Endothelial cell (in vitro differentiated cells): ENCODE data around the gene TAPT1. TPM values are rescaled to one million over a fixed set of nuclear protein-coding genes. Genes with fewer than 3 reads are reported as not detected.
A peak's percentile ranks its signal among the peaks of the same experiment; 100 is the strongest.

ENCODE experiments used
- DNase-seq: peaks from one replicate; pipeline ENCODE4 v3.0.0; 2021; ENCODE audit warnings: low spot score
- H3K27ac Mint-ChIP-seq: one replicate; pipeline ENCODE4 v1.8.0; 2021; ENCODE audit warnings: mixed read lengths, inconsistent platforms; ENCODE audit not compliant: unreplicated experiment
- H3K27me3 Mint-ChIP-seq: one replicate; pipeline ENCODE4 v1.8.0; 2021; ENCODE audit warnings: mild to moderate bottlenecking, moderate library complexity, mixed read lengths, inconsistent platforms; ENCODE audit not compliant: unreplicated experiment
- H3K36me3 Mint-ChIP-seq: one replicate; pipeline ENCODE4 v1.8.0; 2021; ENCODE audit warnings: mild to moderate bottlenecking, low read depth, mixed read lengths, inconsistent platforms; ENCODE audit not compliant: unreplicated experiment
- H3K4me1 Mint-ChIP-seq: one replicate; pipeline ENCODE4 v1.8.0; 2021; ENCODE audit warnings: mild to moderate bottlenecking, mixed read lengths, inconsistent platforms; ENCODE audit not compliant: unreplicated experiment
- H3K4me3 Mint-ChIP-seq: one replicate; pipeline ENCODE4 v1.8.0; 2021; ENCODE audit warnings: mild to moderate bottlenecking, mixed read lengths, inconsistent platforms; ENCODE audit not compliant: unreplicated experiment
- H3K9me3 Mint-ChIP-seq: one replicate; pipeline ENCODE4 v1.8.0; 2021; ENCODE audit warnings: mixed read lengths, inconsistent platforms; ENCODE audit not compliant: unreplicated experiment
- CTCF ChIP-seq: fragments of 200-600 bp; sonication (generic); IDR thresholded peaks from one replicate; pipeline ENCODE4 v1.5.0; 2021; ENCODE audit warnings: antibody characterized with exemption; ENCODE audit not compliant: unreplicated experiment
- total RNA-seq: library from RNA; stranded (reverse); fragmentation: NEBNext Ultra II Directional; extraction: Animal tissue kit (Norgen Biotek cat#: 25700); gene quantifications from one replicate; pipeline ENCODE4 v1.2.1, GENCODE V29; 2021; ENCODE audit not compliant: unreplicated experiment

Gene TAPT1
- total RNA-seq, 1 donor from 2014 or later, result 18.4 TPM

GRCh38 chr4:16225167-16225862, 956 bp downstream of the TAPT1 start:
- Mint-ChIP-seq H3K27me3 (peaks cover 4% of the 10 kb centered on the region), H3K9me3 (no peaks in the 10 kb centered on the region), H3K4me1 (peaks cover 33% of the 10 kb centered on the region), H3K4me3 (peak overlapping the region; percentile 95), H3K36me3 (no peaks in the 10 kb centered on the region), H3K27ac (peak overlapping the region; percentile 85)
- no peak for TF ChIP-seq CTCF
- DNase-seq, result no peak

DNA sequence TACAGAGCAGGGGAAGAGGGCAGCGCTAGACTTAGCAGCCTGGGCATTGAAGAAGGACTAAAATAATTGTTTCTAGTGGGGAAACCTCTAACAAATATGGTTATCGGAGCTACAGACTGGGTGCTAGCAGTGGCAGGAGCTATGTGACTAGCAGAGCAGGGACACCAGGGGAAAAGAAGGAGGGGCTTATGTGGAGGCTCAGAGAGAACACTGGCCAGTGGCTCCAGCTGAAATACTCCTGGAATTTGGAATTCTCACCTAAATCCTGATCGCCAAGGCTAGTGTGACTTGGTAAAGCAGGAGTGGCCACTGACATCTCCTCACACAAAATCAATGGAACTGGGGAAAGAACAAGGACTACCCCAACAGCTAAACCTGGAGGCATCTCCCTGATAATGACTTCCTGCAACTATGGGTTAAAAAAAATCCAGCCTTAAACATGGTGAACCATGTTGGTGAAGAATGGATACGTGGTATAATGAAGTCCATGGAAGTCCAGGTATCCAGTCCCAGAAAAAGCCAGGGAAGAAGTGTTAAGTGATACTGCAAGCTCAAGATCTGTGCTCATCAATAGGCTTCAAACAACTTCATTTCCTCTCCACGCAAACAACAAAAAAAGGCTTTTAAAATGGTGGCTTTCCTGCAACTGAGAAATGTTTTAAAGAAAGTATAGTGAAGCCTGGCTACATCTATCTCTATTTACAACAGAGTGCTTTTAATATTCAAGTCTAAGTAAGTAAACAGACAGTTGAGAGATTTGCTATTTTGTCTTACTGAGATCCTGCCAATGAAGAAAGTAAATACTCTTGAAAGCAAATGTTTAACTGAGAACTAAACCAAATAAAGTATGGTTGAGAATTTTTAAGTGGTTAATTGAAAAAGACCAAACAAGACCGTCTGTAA, 1.8 kb downstream of the TAPT1 start:
- Mint-ChIP-seq H3K27me3 (peaks cover 4% of the 10 kb centered on the region), H3K4me3 (peak overlapping the region; percentile 95), H3K4me1 (peaks cover 33% of the 10 kb centered on the region), H3K9me3 (no peaks in the 10 kb centered on the region), H3K36me3 (no peaks in the 10 kb centered on the region), H3K27ac (peak overlapping the region; percentile 72)
- DNase-seq, result no peak
- TF ChIP-seq CTCF, result no peak

GRCh38 chr4:16222957-16223527, 3.2 kb downstream of the TAPT1 start:
- H3K4me1 Mint-ChIP-seq, result peaks cover 28% of the 10 kb centered on the region
- H3K27me3 Mint-ChIP-seq, result peaks cover 4% of the 10 kb centered on the region
- no peaks in the 10 kb centered on the region for H3K36me3 Mint-ChIP-seq
- H3K27ac Mint-ChIP-seq, result peak overlapping the region; percentile 10
- no peak for TF ChIP-seq CTCF
- no peak for DNase-seq
- H3K9me3 Mint-ChIP-seq, result no peaks in the 10 kb centered on the region
- H3K4me3 Mint-ChIP-seq, result no peak overlapping the region

GRCh38 chr4:16218950-16219349, 7.3 kb downstream of the TAPT1 start:
- Mint-ChIP-seq H3K27me3 (no peaks in the 10 kb centered on the region), H3K36me3 (no peaks in the 10 kb centered on the region), H3K9me3 (no peaks in the 10 kb centered on the region), H3K4me3 (no peak overlapping the region), H3K4me1 (peaks cover 8% of the 10 kb centered on the region), H3K27ac (no peak overlapping the region)
- no peak for TF ChIP-seq CTCF
- no peak for DNase-seq
